ENCODE measurements around the gene AURKB. TPM values are rescaled to one million over a fixed set of nuclear protein-coding genes. Genes with fewer than 3 reads are reported as not detected.

Gene AURKB
- total RNA-seq, 4 donors from 2014 or later = 3.2 to 12.9 (median 8.6) TPM

GRCh38 chr17:8231701-8232100, 21.3 kb upstream of the AURKB start:
- WGBS, 2 donors = 94% methylated on average over 10 of the region's 10 CpGs
- intact Hi-C loops (cut with DNase I; ENCODE audit: low total_unique reads) = no loop called here
- TF ChIP-seq CTCF (IDR thresholded peaks at IDR 0.05) (no peak), POLR2A (IDR thresholded peaks at IDR 0.05) (no peak)

GRCh38 chr17:8227238-8227581, 16.8 kb upstream of the AURKB start:
- no peak for DNase-seq (ENCODE audit: low spot score in 2 of 2)
- 79 to 90% methylated on average over 4 of the region's 4 CpGs for WGBS, 2 donors
- H3K4me3 ChIP-seq (ENCODE audit: low read depth, poor library complexity, severe bottlenecking) = no peak overlapping the region
- intact Hi-C loops (cut with DNase I; ENCODE audit: low total_unique reads) = no loop called here
- TF ChIP-seq CTCF (IDR thresholded peaks at IDR 0.05) (no peak), POLR2A (IDR thresholded peaks at IDR 0.05) (no peak)

More at GRCh38 chr17:8231701-8232100, 21.3 kb upstream of the AURKB start:
- no peak for DNase-seq (ENCODE audit: low spot score in 2 of 2)
- H3K4me3 ChIP-seq (ENCODE audit: low read depth, poor library complexity, severe bottlenecking) = no peak overlapping the region

GRCh38 chr17:8226536-8227237, 16.3 kb upstream of the AURKB start:
- H3K4me3 ChIP-seq (ENCODE audit: low read depth, poor library complexity, severe bottlenecking) = no peak overlapping the region
- peak; percentile 75 to 93 for DNase-seq (ENCODE audit: low spot score in 2 of 2)
- TF ChIP-seq POLR2A (IDR thresholded peaks at IDR 0.05) (no peak), CTCF (IDR thresholded peaks at IDR 0.05) (no peak)
- intact Hi-C loops (cut with DNase I; ENCODE audit: low total_unique reads) = no loop called here
- 23 to 28% methylated on average over 32 of the region's 32 CpGs for WGBS, 2 donors

GRCh38 chr17:8225813-8226535, 15.6 kb upstream of the AURKB start:
- intact Hi-C loops (cut with DNase I; ENCODE audit: low total_unique reads) = no loop called here
- no peak for TF ChIP-seq POLR2A (IDR thresholded peaks at IDR 0.05)
- TF ChIP-seq CTCF (IDR thresholded peaks at IDR 0.05) = no peak
- no peak overlapping the region for H3K4me3 ChIP-seq (ENCODE audit: low read depth, poor library complexity, severe bottlenecking)
- peak in 1 of 2 donors; percentile 56 for DNase-seq (ENCODE audit: low spot score in 2 of 2)
- WGBS, 2 donors = 49 to 50% methylated on average over 20 of the region's 20 CpGs

GRCh38 chr17:8224891-8225812, 14.8 kb upstream of the AURKB start:
- H3K4me3 ChIP-seq (ENCODE audit: low read depth, poor library complexity, severe bottlenecking) = no peak overlapping the region
- no peak for DNase-seq (ENCODE audit: low spot score in 2 of 2)
- TF ChIP-seq CTCF (IDR thresholded peaks at IDR 0.05) (no peak), POLR2A (IDR thresholded peaks at IDR 0.05) (no peak)
- intact Hi-C loops (cut with DNase I; ENCODE audit: low total_unique reads) = no loop called here
- 73 to 78% methylated on average over 26 of the region's 26 CpGs for WGBS, 2 donors
